Upper lobe of left lung (tissue), 6 donors: Measurements from ENCODE around the gene PAH. TPM values are rescaled to one million over a fixed set of nuclear protein-coding genes. Genes with fewer than 3 reads are reported as not detected.

Experiments
- ATAC-seq, 2 donors: fragments of 200-7000 bp; cut with Tn5 transposase; one replicate each; pipeline ENCODE4 v1.9.1; 2022; ENCODE audit warnings: mild to moderate bottlenecking in 2 of 2, moderate library complexity in 2 of 2; ENCODE audit not compliant: low FRiP score in 2 of 2
- DNase-seq, 2 donors: peaks; one replicate each; pipeline ENCODE4 v3.0.0-alpha.2; 2019 to 2020
- H3K27ac ChIP-seq, 4 donors: fragments of 200-600 bp; sonication (generic); one replicate each; pipeline ENCODE4 v1.5.1; 2016 to 2019
- H3K27me3 ChIP-seq, 4 donors: fragments of 200-600 bp; sonication (generic); one replicate each; pipeline ENCODE4 v1.5.1; 2017 to 2019
- H3K36me3 ChIP-seq, 4 donors: fragments of 200-600 bp; sonication (generic); one replicate each; pipeline ENCODE4 v1.5.1; 2016 to 2019
- H3K4me1 ChIP-seq, 4 donors: fragments of 200-600 bp; sonication (generic); one replicate each; pipeline ENCODE4 v1.5.1; 2018 to 2019
- H3K4me3 ChIP-seq, 4 donors: fragments of 200-600 bp; sonication (generic); one replicate each; pipeline ENCODE4 v1.5.1; 2017 to 2019; ENCODE audit warnings: mild to moderate bottlenecking in 2 of 4, moderate library complexity in 1 of 4
- H3K9me3 ChIP-seq, 4 donors: fragments of 200-600 bp; sonication (generic); one replicate each; pipeline ENCODE4 v1.5.1; 2018 to 2019
- CTCF ChIP-seq, 6 experiments: fragments of 450-650 bp in 4 of 6; fragments of 200-600 bp in 2 of 6; sonication (generic) in 2 of 6; IDR thresholded peaks; one replicate each; pipeline ENCODE4 v1.5.1; 2016 to 2019; ENCODE audit warnings: antibody characterized with exemption in 6 of 6
- EP300 ChIP-seq, 4 donors: sonication (generic); formaldehyde crosslinking; IDR thresholded peaks; one replicate each; pipeline ENCODE4 v1.5.1; 2017; ENCODE audit warnings: antibody characterized with exemption in 4 of 4, control low read depth in 2 of 4
- POLR2A ChIP-seq, 4 donors: fragments of 450-650 bp; IDR thresholded peaks; one replicate each; pipeline ENCODE4 v1.5.1; 2016 to 2017; ENCODE audit warnings: antibody characterized with exemption in 4 of 4, mild to moderate bottlenecking in 2 of 4
- POLR2AphosphoS5 ChIP-seq, 2 donors: sonication (generic); formaldehyde crosslinking; IDR thresholded peaks; one replicate each; pipeline ENCODE4 v1.5.1; 2017; ENCODE audit warnings: antibody characterized with exemption in 2 of 2
- WGBS, 2 donors: methylation state at CpG; one replicate each; pipeline ENCODE4 v1.1.5; 2017 to 2018; 5-methylcytosine and 5-hydroxymethylcytosine counted together
- total RNA-seq, 6 donors: library from RNA; depleted of rRNA in 4 of 6; stranded (reverse); fragments of >200 nt in 4 of 6; gene quantifications; one replicate each; pipeline versions ENCODE4 v1.1.0 to v1.2.1, GENCODE V29; 2016 to 2021
- donor health status: DM: no; HTN: no; CAD: no; lungs with moderate emphysema.
- donor health status: DM: no; HTN: yes; CAD: no; lungs with severe emphysema.

The PAH gene
- total RNA-seq, 6 donors from 2014 or later, result 0.89 to 1.2 TPM; not detected in 4

- Histone ChIP-seq H3K9me3 (no peaks in the 10 kb centered on the region), H3K36me3 (no peaks in the 10 kb centered on the region), H3K4me3 (no peak overlapping the region), H3K27ac (no peak overlapping the region), H3K4me1 (no peaks in the 10 kb centered on the region), H3K27me3 (no peaks in the 10 kb centered on the region)
- WGBS, 2 donors, result 91% methylated on average over 7 of the region's 7 CpGs
- TF ChIP-seq POLR2AphosphoS5 (IDR thresholded peaks at IDR 0.05) (no peak), CTCF (IDR thresholded peaks at IDR 0.05) (no peak), EP300 (IDR thresholded peaks at IDR 0.05) (no peak), POLR2A (IDR thresholded peaks at IDR 0.05) (no peak)
- ATAC-seq (no peak), DNase-seq (no peak)
Measured at GRCh38 chr12:102910137-102910536, 6.9 kb downstream of the PAH start.

GRCh38 chr12:102907918-102908317 lies 9.1 kb downstream of the PAH start:
- no peak overlapping the region for H3K4me3 ChIP-seq
- no peaks in the 10 kb centered on the region for H3K36me3 ChIP-seq
- H3K27ac ChIP-seq, result no peak overlapping the region
- ATAC-seq (no peak), DNase-seq (no peak)
- no peaks in the 10 kb centered on the region for H3K27me3 ChIP-seq
- no peaks in the 10 kb centered on the region for H3K9me3 ChIP-seq
- 79 to 86% methylated on average over 3 to 4 of the region's 4 CpGs for WGBS, 2 donors
- H3K4me1 ChIP-seq, result no peaks in the 10 kb centered on the region
- TF ChIP-seq POLR2AphosphoS5 (IDR thresholded peaks at IDR 0.05), result no peak
- no peak for TF ChIP-seq EP300 (IDR thresholded peaks at IDR 0.05)
- no peak for TF ChIP-seq POLR2A (IDR thresholded peaks at IDR 0.05)
- no peak for TF ChIP-seq CTCF (IDR thresholded peaks at IDR 0.05)

GRCh38 chr12:102905229-102905628 lies 11.8 kb downstream of the PAH start:
- no peaks in the 10 kb centered on the region for H3K36me3 ChIP-seq
- no peaks in the 10 kb centered on the region for H3K9me3 ChIP-seq
- no peak overlapping the region for H3K27ac ChIP-seq
- DNase-seq (no peak), ATAC-seq (no peak)
- 80 to 84% methylated on average over 3 of the region's 3 CpGs for WGBS, 2 donors
- H3K4me3 ChIP-seq, result no peak overlapping the region
- TF ChIP-seq POLR2A (IDR thresholded peaks at IDR 0.05) (no peak), EP300 (IDR thresholded peaks at IDR 0.05) (no peak), CTCF (IDR thresholded peaks at IDR 0.05) (no peak), POLR2AphosphoS5 (IDR thresholded peaks at IDR 0.05) (no peak)
- no peaks in the 10 kb centered on the region for H3K27me3 ChIP-seq
- H3K4me1 ChIP-seq, result no peaks in the 10 kb centered on the region

GRCh38 chr12:102903337-102904007 lies 13.6 kb downstream of the PAH start:
- no peaks in the 10 kb centered on the region for H3K36me3 ChIP-seq
- 56 to 92% methylated on average over 1 of the region's 1 CpG for WGBS, 2 donors
- TF ChIP-seq CTCF (IDR thresholded peaks at IDR 0.05) (no peak), POLR2A (IDR thresholded peaks at IDR 0.05) (no peak), EP300 (IDR thresholded peaks at IDR 0.05) (no peak), POLR2AphosphoS5 (IDR thresholded peaks at IDR 0.05) (no peak)
- no peak for DNase-seq
- H3K9me3 ChIP-seq, result no peaks in the 10 kb centered on the region
- no peaks in the 10 kb centered on the region for H3K27me3 ChIP-seq
- no peak overlapping the region for H3K27ac ChIP-seq
- no peak for ATAC-seq
- no peaks in the 10 kb centered on the region for H3K4me1 ChIP-seq
- H3K4me3 ChIP-seq, result no peak overlapping the region

- DNase-seq, result no peak
- H3K36me3 ChIP-seq, result no peaks in the 10 kb centered on the region
- no peaks in the 10 kb centered on the region for H3K9me3 ChIP-seq
- no peak overlapping the region for H3K27ac ChIP-seq
- WGBS, 2 donors, result 49 to 58% methylated on average over 3 of the region's 3 CpGs
- H3K27me3 ChIP-seq, result no peaks in the 10 kb centered on the region
- no peak for ATAC-seq
- no peak overlapping the region for H3K4me3 ChIP-seq
- no peak for TF ChIP-seq CTCF (IDR thresholded peaks at IDR 0.05)
- TF ChIP-seq EP300 (IDR thresholded peaks at IDR 0.05), result no peak
- TF ChIP-seq POLR2A (IDR thresholded peaks at IDR 0.05), result no peak
- no peak for TF ChIP-seq POLR2AphosphoS5 (IDR thresholded peaks at IDR 0.05)
- no peaks in the 10 kb centered on the region for H3K4me1 ChIP-seq
Measured at GRCh38 chr12:102902093-102902492, 15.0 kb downstream of the PAH start.
